Left lung (tissue), 10 donors: ENCODE measurements around the gene ADCY3. TPM values are rescaled to one million over a fixed set of nuclear protein-coding genes. Genes with fewer than 3 reads are reported as not detected.

ENCODE experiments used
- ATAC-seq: fragments of 200-7000 bp; cut with Tn5 transposase; one replicate; pipeline ENCODE4 v1.9.1; 2020; ENCODE audit warnings: moderate library complexity
- DNase-seq, 4 donors: peaks; one replicate each; pipeline ENCODE4 v3.0.0-alpha.2; 2013 to 2020
- H3K27ac ChIP-seq, 2 donors: fragments of 200-600 bp; sonication (generic) in 1 of 2; one replicate each; pipeline versions ENCODE4 v1.5.0 to v1.8.0; 2020 to 2021
- H3K27me3 ChIP-seq, 2 donors: fragments of 200-600 bp; sonication (generic) in 1 of 2; one replicate each; pipeline versions ENCODE4 v1.5.0 to v1.8.0; 2020 to 2021
- H3K36me3 ChIP-seq, 2 donors: fragments of 200-600 bp; sonication (generic) in 1 of 2; one replicate each; pipeline versions ENCODE4 v1.5.0 to v1.8.0; 2020 to 2021
- H3K4me1 ChIP-seq, 2 donors: fragments of 200-600 bp; one replicate each; pipeline ENCODE4 v1.8.0; 2021
- H3K4me3 ChIP-seq, 2 donors: fragments of 200-600 bp; sonication (generic) in 1 of 2; one replicate each; pipeline versions ENCODE4 v1.5.0 to v1.8.0; 2020 to 2021; ENCODE audit warnings: mild to moderate bottlenecking in 1 of 2
- H3K9me3 ChIP-seq, 2 donors: fragments of 200-600 bp; sonication (generic) in 1 of 2; one replicate each; pipeline versions ENCODE4 v1.5.0 to v1.8.0; 2020 to 2021
- CTCF ChIP-seq, 2 donors: fragments of 200-600 bp; sonication (generic) in 1 of 2; IDR thresholded peaks; one replicate each; pipeline versions ENCODE4 v1.5.0 to v1.8.0; 2021; ENCODE audit warnings: antibody characterized with exemption in 2 of 2
- intact Hi-C, 2 donors: fragments of 100-400 bp; cut with DNase I; formaldehyde crosslinking; loops; one replicate each; pipeline versions ENCODE4 v1.11.2 to v1.14.2; 2022
- polyA plus RNA-seq, 6 donors: library from polyadenylated mRNA; unstranded; fragments of 120-200 nt; gene quantifications; one replicate each; pipeline ENCODE4 v1.2.1, GENCODE V29; 2013; ENCODE audit not compliant: insufficient read length in 6 of 6
- total RNA-seq, 2 donors: library from RNA; stranded (reverse); fragmentation: NEBNext Ultra II Directional; extraction: Animal tissue kit (Norgen Biotek cat#: 25700); gene quantifications; one replicate each; pipeline ENCODE4 v1.2.1, GENCODE V29; 2021
- donor health status: DM: no; HTN: yes; CAD: no.
- donor health status: DM: no; HTN: no; CAD: no.

The ADCY3 gene
- total and polyA plus RNA-seq, 8 donors: 31.4 to 50.5 (median 38.8) TPM

- H3K9me3 ChIP-seq: no peaks in the 10 kb centered on the region
- no peak for TF ChIP-seq CTCF (IDR thresholded peaks at IDR 0.05)
- DNase-seq (no peak), ATAC-seq (no peak)
- intact Hi-C loops: no loop called here
- no peak overlapping the region for H3K4me3 ChIP-seq
- H3K27me3 ChIP-seq: no peaks in the 10 kb centered on the region
- no peaks in the 10 kb centered on the region for H3K4me1 ChIP-seq
- H3K36me3 ChIP-seq: no peaks in the 10 kb centered on the region
- H3K27ac ChIP-seq: no peak overlapping the region
These were observed 19.3 kb upstream of the ADCY3 start for GRCh38 chr2:24939353-24939752.

GRCh38 chr2:24937236-24937635, 17.2 kb upstream of the ADCY3 start:
- ATAC-seq (no peak), DNase-seq (no peak)
- H3K4me1 ChIP-seq: no peaks in the 10 kb centered on the region
- no peaks in the 10 kb centered on the region for H3K36me3 ChIP-seq
- no peak overlapping the region for H3K27ac ChIP-seq
- TF ChIP-seq CTCF (IDR thresholded peaks at IDR 0.05): no peak
- intact Hi-C loops: no loop called here
- no peak overlapping the region for H3K4me3 ChIP-seq
- H3K9me3 ChIP-seq: no peaks in the 10 kb centered on the region
- no peaks in the 10 kb centered on the region for H3K27me3 ChIP-seq

GRCh38 chr2:24935145-24935544, 15.1 kb upstream of the ADCY3 start:
- ATAC-seq: no peak
- intact Hi-C loops: no loop called here
- H3K4me1 ChIP-seq: no peaks in the 10 kb centered on the region
- no peaks in the 10 kb centered on the region for H3K36me3 ChIP-seq
- no peak for TF ChIP-seq CTCF (IDR thresholded peaks at IDR 0.05)
- no peaks in the 10 kb centered on the region for H3K9me3 ChIP-seq
- DNase-seq: no peak
- no peak overlapping the region for H3K4me3 ChIP-seq
- no peak overlapping the region for H3K27ac ChIP-seq
- no peaks in the 10 kb centered on the region for H3K27me3 ChIP-seq

GRCh38 chr2:24932715-24933114, 12.7 kb upstream of the ADCY3 start:
- DNase-seq (no peak), ATAC-seq (no peak)
- intact Hi-C loops: no loop called here
- H3K27me3 ChIP-seq: no peaks in the 10 kb centered on the region
- no peaks in the 10 kb centered on the region for H3K36me3 ChIP-seq
- no peak overlapping the region for H3K27ac ChIP-seq
- H3K4me3 ChIP-seq: no peak overlapping the region
- no peaks in the 10 kb centered on the region for H3K9me3 ChIP-seq
- H3K4me1 ChIP-seq: no peaks in the 10 kb centered on the region
- no peak for TF ChIP-seq CTCF (IDR thresholded peaks at IDR 0.05)

- Histone ChIP-seq H3K36me3 (no peaks in the 10 kb centered on the region), H3K27ac (no peak overlapping the region), H3K4me3 (no peak overlapping the region), H3K4me1 (peaks cover 10 to 12% of the 10 kb centered on the region in 2 donors), H3K27me3 (peaks cover 0 to 9% of the 10 kb centered on the region in 2 donors), H3K9me3 (no peaks in the 10 kb centered on the region)
- ATAC-seq: no peak
- TF ChIP-seq CTCF (IDR thresholded peaks at IDR 0.05): no peak
- no peak for DNase-seq
- intact Hi-C loops: no loop called here
These were observed 10.7 kb upstream of the ADCY3 start for GRCh38 chr2:24930768-24931167.
